ENCODE results near the gene NXN.

- peak; percentile 51 for TF ChIP-seq CTCF (IDR thresholded peaks at IDR 0.05; ENCODE audit: poor library complexity, severe bottlenecking)
- TF ChIP-seq EP300 (conservative IDR thresholded peaks at IDR 0.05; ENCODE audit: poor library complexity, severe bottlenecking): no peak
- peak; percentile 68 for TF ChIP-seq POLR2AphosphoS5 (IDR thresholded peaks at IDR 0.05)
Measured at GRCh38 chr17:979539-980405, at the start of gene NXN.
